ENCODE measurements around the gene STARD5.

The STARD5 gene

GRCh38 chr15:81323944-81324881 lies at the start of gene STARD5:
Gene STARD5 (minus strand): TSS chr15:81324141. CDS start chr15:81324099, 42 bp downstream.
- H3K9ac ChIP-seq (ENCODE audit: low read length) = peak within 1 kb of the TSS; percentile 87
- peaks cover 3% of the 10 kb centered on the region for H3K36me3 ChIP-seq (ENCODE audit: control insufficient read depth, insufficient read depth, low read length)
- no peaks in the 10 kb centered on the region for H3K27me3 ChIP-seq (ENCODE audit: control insufficient read depth, insufficient read depth, low read length)
- H3K4me1 ChIP-seq (ENCODE audit: control insufficient read depth, insufficient read depth, low read length) = no peaks in the 10 kb centered on the region
- no peak within 1 kb of the TSS for H3K27ac ChIP-seq (ENCODE audit: low read depth, low read length)
- peak within 1 kb of the TSS; percentile 95 for H3K4me3 ChIP-seq (ENCODE audit: low read length)

DNA sequence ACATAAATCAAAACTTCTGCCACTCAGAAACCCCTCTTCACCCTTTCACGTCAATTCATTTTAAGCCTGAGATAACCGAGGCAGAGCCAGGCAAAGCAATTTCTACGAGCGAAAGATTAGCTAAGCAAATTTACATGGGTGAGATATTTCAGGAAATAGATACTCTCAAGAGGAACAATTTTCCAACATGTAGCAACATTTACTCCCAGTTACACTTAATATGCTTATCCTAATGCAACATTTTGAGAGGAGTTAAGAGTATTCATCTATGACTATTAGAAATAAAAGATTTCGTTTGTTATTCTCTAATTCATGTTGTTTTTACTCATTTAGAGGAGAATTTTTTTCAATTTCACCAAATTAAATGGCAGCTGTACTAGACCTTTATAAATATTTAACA lies 49.2 kb upstream of the STARD5 start:
- no peak overlapping the region for H3K4me3 ChIP-seq (ENCODE audit: low read length)
- H3K36me3 ChIP-seq (ENCODE audit: control insufficient read depth, insufficient read depth, low read length) = no peaks in the 10 kb centered on the region

DNA sequence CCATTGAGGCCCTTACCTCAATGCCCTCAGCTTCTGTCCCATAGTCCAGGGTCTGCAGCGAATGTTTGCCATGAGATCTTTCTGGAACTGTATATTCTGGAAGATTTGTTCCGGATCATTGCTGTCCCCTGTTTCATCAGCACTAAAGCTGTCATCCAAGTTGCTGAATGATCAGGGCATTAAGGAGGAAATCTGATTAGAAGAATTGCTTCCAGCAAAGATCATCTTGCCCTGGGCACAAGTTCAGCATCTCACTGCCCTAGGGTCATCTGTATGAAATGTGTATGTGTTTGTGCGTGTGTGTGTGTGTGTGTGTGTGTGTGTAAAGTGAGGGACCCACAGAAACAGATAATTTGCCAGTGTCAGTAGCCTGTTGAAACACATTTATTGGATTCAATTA lies 48.6 kb upstream of the STARD5 start:
- Histone ChIP-seq H3K27ac (ENCODE audit: low read depth, low read length) (no peak overlapping the region), H3K27me3 (ENCODE audit: control insufficient read depth, insufficient read depth, low read length) (no peaks in the 10 kb centered on the region), H3K4me1 (ENCODE audit: control insufficient read depth, insufficient read depth, low read length) (no peaks in the 10 kb centered on the region), H3K4me3 (ENCODE audit: low read length) (no peak overlapping the region), H3K9ac (ENCODE audit: low read length) (no peak overlapping the region), H3K36me3 (ENCODE audit: control insufficient read depth, insufficient read depth, low read length) (no peaks in the 10 kb centered on the region)

More for the DNA sequence above, 49.2 kb upstream of the STARD5 start:
- no peak overlapping the region for H3K9ac ChIP-seq (ENCODE audit: low read length)
- no peaks in the 10 kb centered on the region for H3K27me3 ChIP-seq (ENCODE audit: control insufficient read depth, insufficient read depth, low read length)
- no peak overlapping the region for H3K27ac ChIP-seq (ENCODE audit: low read depth, low read length)
- no peaks in the 10 kb centered on the region for H3K4me1 ChIP-seq (ENCODE audit: control insufficient read depth, insufficient read depth, low read length)

DNA sequence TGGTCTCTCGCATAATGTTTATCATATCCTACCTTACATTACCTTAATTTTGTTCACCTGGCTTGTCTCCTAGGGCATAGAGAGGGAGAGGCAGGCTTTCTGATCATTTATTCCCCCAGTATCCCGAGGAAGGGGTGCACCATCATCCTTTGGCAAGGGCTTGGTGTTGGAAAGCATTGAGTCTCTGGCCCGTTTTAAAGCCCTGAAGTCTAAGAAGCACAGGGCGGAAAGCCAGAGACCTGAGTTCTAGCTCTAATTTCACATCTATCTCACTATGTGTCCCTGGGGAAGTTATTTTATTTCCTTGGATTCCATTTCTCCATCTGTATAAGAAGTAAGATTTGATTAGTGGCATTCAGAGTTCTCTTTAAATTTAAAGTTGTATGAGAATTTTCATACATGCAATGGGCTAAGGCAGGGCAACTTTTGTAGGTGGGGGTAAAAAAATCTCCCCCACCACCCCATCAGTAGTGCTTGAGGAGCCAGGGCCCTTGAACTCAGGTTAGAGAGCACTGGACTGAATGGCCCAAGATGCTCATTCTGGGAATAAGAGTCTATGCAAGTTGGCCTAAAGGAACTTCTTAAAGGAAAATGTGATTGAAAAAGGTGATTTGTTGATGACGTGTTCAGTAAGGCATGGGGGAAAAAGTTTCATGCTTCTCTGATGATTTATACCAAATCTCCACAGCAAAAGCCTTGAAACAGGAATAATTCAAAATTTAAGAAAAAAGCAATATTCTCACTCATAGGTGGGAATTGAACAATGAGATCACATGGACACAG lies 40.0 kb upstream of the STARD5 start:
- no peak overlapping the region for H3K4me3 ChIP-seq (ENCODE audit: low read length)
- no peak overlapping the region for H3K27ac ChIP-seq (ENCODE audit: low read depth, low read length)
- H3K27me3 ChIP-seq (ENCODE audit: control insufficient read depth, insufficient read depth, low read length) = no peaks in the 10 kb centered on the region
- no peaks in the 10 kb centered on the region for H3K36me3 ChIP-seq (ENCODE audit: control insufficient read depth, insufficient read depth, low read length)
- H3K4me1 ChIP-seq (ENCODE audit: control insufficient read depth, insufficient read depth, low read length) = no peaks in the 10 kb centered on the region
- H3K9ac ChIP-seq (ENCODE audit: low read length) = no peak overlapping the region

GRCh38 chr15:81363276-81363675 lies 39.3 kb upstream of the STARD5 start:
- Histone ChIP-seq H3K4me3 (ENCODE audit: low read length) (no peak overlapping the region), H3K4me1 (ENCODE audit: control insufficient read depth, insufficient read depth, low read length) (no peaks in the 10 kb centered on the region), H3K36me3 (ENCODE audit: control insufficient read depth, insufficient read depth, low read length) (no peaks in the 10 kb centered on the region), H3K27ac (ENCODE audit: low read depth, low read length) (no peak overlapping the region), H3K9ac (ENCODE audit: low read length) (no peak overlapping the region), H3K27me3 (ENCODE audit: control insufficient read depth, insufficient read depth, low read length) (no peaks in the 10 kb centered on the region)

- H3K4me1 ChIP-seq (ENCODE audit: control insufficient read depth, insufficient read depth, low read length) = no peaks in the 10 kb centered on the region
- no peak overlapping the region for H3K9ac ChIP-seq (ENCODE audit: low read length)
- no peaks in the 10 kb centered on the region for H3K36me3 ChIP-seq (ENCODE audit: control insufficient read depth, insufficient read depth, low read length)
- H3K27me3 ChIP-seq (ENCODE audit: control insufficient read depth, insufficient read depth, low read length) = no peaks in the 10 kb centered on the region
- no peak overlapping the region for H3K4me3 ChIP-seq (ENCODE audit: low read length)
- no peak overlapping the region for H3K27ac ChIP-seq (ENCODE audit: low read depth, low read length)
Observed at GRCh38 chr15:81362790-81363189, 38.8 kb upstream of the STARD5 start.

- no peaks in the 10 kb centered on the region for H3K27me3 ChIP-seq (ENCODE audit: control insufficient read depth, insufficient read depth, low read length)
- no peaks in the 10 kb centered on the region for H3K36me3 ChIP-seq (ENCODE audit: control insufficient read depth, insufficient read depth, low read length)
- H3K9ac ChIP-seq (ENCODE audit: low read length) = no peak overlapping the region
- H3K4me3 ChIP-seq (ENCODE audit: low read length) = no peak overlapping the region
- H3K4me1 ChIP-seq (ENCODE audit: control insufficient read depth, insufficient read depth, low read length) = no peaks in the 10 kb centered on the region
- no peak overlapping the region for H3K27ac ChIP-seq (ENCODE audit: low read depth, low read length)
Observed at GRCh38 chr15:81361891-81362290, 38.0 kb upstream of the STARD5 start.

- Histone ChIP-seq H3K4me3 (ENCODE audit: low read length) (no peak overlapping the region), H3K27me3 (ENCODE audit: control insufficient read depth, insufficient read depth, low read length) (no peaks in the 10 kb centered on the region), H3K4me1 (ENCODE audit: control insufficient read depth, insufficient read depth, low read length) (no peaks in the 10 kb centered on the region), H3K27ac (ENCODE audit: low read depth, low read length) (no peak overlapping the region), H3K36me3 (ENCODE audit: control insufficient read depth, insufficient read depth, low read length) (no peaks in the 10 kb centered on the region), H3K9ac (ENCODE audit: low read length) (no peak overlapping the region)
Observed at GRCh38 chr15:81360491-81360890, 36.5 kb upstream of the STARD5 start.

GRCh38 chr15:81358248-81358647 lies 34.3 kb upstream of the STARD5 start:
- Histone ChIP-seq H3K9ac (ENCODE audit: low read length) (no peak overlapping the region), H3K36me3 (ENCODE audit: control insufficient read depth, insufficient read depth, low read length) (no peaks in the 10 kb centered on the region), H3K4me1 (ENCODE audit: control insufficient read depth, insufficient read depth, low read length) (no peaks in the 10 kb centered on the region), H3K27ac (ENCODE audit: low read depth, low read length) (no peak overlapping the region), H3K27me3 (ENCODE audit: control insufficient read depth, insufficient read depth, low read length) (no peaks in the 10 kb centered on the region), H3K4me3 (ENCODE audit: low read length) (no peak overlapping the region)

- Histone ChIP-seq H3K27ac (ENCODE audit: low read depth, low read length) (no peak overlapping the region), H3K9ac (ENCODE audit: low read length) (no peak overlapping the region), H3K36me3 (ENCODE audit: control insufficient read depth, insufficient read depth, low read length) (no peaks in the 10 kb centered on the region), H3K4me1 (ENCODE audit: control insufficient read depth, insufficient read depth, low read length) (no peaks in the 10 kb centered on the region), H3K27me3 (ENCODE audit: control insufficient read depth, insufficient read depth, low read length) (no peaks in the 10 kb centered on the region), H3K4me3 (ENCODE audit: low read length) (no peak overlapping the region)
Observed at GRCh38 chr15:81357180-81357686, 33.3 kb upstream of the STARD5 start.

DNA sequence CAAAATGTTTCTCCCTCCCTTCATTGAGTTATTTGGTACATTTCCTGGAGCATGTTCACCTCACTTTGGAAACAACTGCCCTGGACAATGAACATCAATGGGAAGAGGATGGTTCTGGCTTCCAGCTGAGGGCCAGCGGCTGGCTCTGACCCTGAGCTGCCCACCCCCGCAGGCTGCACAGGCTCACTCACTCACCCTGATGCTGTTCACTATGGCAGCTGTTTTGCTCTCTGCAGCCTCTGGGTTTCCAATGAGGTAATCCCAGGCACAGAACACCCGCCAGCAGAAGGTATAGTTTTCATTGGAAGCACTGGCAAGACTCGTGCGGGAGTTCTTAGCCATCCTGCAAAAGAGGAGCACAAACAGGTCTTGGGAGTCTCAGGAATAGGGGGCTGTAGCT lies 32.3 kb upstream of the STARD5 start:
- Histone ChIP-seq H3K36me3 (ENCODE audit: control insufficient read depth, insufficient read depth, low read length) (no peaks in the 10 kb centered on the region), H3K27me3 (ENCODE audit: control insufficient read depth, insufficient read depth, low read length) (no peaks in the 10 kb centered on the region), H3K27ac (ENCODE audit: low read depth, low read length) (no peak overlapping the region), H3K4me1 (ENCODE audit: control insufficient read depth, insufficient read depth, low read length) (no peaks in the 10 kb centered on the region), H3K4me3 (ENCODE audit: low read length) (no peak overlapping the region), H3K9ac (ENCODE audit: low read length) (no peak overlapping the region)

GRCh38 chr15:81351651-81352050 lies 27.7 kb upstream of the STARD5 start:
- Histone ChIP-seq H3K4me1 (ENCODE audit: control insufficient read depth, insufficient read depth, low read length) (no peaks in the 10 kb centered on the region), H3K4me3 (ENCODE audit: low read length) (no peak overlapping the region), H3K27me3 (ENCODE audit: control insufficient read depth, insufficient read depth, low read length) (no peaks in the 10 kb centered on the region), H3K9ac (ENCODE audit: low read length) (no peak overlapping the region), H3K27ac (ENCODE audit: low read depth, low read length) (no peak overlapping the region), H3K36me3 (ENCODE audit: control insufficient read depth, insufficient read depth, low read length) (no peaks in the 10 kb centered on the region)

Measured in rectal smooth muscle tissue (tissue), 1 donor.